Cardiac septum (tissue), 1 donor: Measurements from ENCODE around the gene MTF1. TPM values are rescaled to one million over a fixed set of nuclear protein-coding genes. Genes with fewer than 3 reads are reported as not detected.

ENCODE experiments used
- DNase-seq: peaks from one replicate; pipeline ENCODE4 v3.0.0-alpha.2; 2020; ENCODE audit warnings: low spot score
- intact Hi-C: fragments of 100-400 bp; cut with DNase I; formaldehyde crosslinking; loops from one replicate; pipeline ENCODE4 v1.14.0; 2022
- total RNA-seq: library from RNA; stranded (reverse); fragmentation: NEBNext Ultra II Directional; extraction: Animal tissue kit (Norgen Biotek cat#: 25700); gene quantifications from one replicate; pipeline ENCODE4 v1.2.1, GENCODE V29; 2021
- donor health status: DM: no; HTN: no; CAD: no.

The MTF1 gene
- total RNA-seq, 1 donor from 2014 or later: 16.0 TPM

DNA sequence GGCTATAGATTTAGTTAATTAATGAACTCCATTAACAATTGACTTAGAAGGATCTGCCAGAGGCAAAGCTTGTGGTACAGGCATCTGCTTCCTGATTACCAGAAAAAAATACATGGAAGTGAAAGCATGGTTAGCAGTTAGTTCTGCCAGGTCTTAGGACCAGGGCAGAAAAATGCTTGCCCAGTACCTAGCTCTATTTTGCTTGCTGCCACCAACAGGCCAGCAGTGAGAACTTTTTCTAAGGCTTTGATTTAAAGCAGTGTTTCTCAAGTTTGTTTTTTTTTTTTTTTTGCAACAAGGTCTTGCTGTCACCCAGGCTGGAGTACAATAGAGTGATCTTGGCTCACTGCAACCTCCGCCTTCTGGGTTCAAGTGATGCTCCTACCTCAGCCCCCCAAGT lies 16.4 kb upstream of the MTF1 start:
- DNase-seq: no peak
- intact Hi-C loops: no loop called here

DNA sequence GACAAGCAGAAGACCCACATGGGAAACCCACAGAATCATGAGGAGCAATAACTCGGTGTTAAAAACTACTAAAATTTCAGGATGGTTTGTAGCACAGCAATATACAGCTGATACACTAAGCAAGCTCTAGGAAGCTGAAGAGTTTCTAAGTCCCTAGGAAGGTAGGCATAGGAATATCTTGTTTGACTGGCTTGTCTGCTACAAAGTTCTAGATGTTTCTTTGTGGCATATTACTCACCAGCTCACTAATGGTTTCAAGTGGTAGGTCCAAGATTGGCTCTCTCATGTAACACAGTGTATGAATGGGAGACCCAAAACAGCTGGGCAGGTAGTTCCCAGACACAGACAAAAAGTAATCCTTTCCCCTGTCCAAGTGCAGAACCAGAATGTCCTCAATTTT lies 13.3 kb upstream of the MTF1 start:
- intact Hi-C loops: no loop called here
- DNase-seq: no peak

DNA sequence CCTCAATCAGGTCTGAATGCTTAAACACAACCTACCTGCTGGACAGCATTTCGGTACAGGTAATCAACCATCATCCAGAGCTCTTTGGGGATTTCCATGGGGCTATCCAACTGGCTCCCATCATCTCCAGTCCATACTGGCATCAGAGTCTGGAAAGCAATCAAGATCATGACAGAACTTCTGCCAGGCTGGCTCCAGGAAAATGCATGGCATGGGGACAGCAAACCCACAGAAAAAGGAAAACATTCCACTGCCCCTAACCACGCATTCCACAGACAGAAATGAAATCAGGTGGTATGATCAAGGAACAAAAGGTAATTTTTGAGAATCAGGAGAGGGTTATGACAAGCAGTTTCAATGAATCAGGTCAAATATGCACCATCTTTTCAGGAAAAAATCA lies 9.1 kb upstream of the MTF1 start:
- intact Hi-C loops: no loop called here
- DNase-seq: no peak

DNA sequence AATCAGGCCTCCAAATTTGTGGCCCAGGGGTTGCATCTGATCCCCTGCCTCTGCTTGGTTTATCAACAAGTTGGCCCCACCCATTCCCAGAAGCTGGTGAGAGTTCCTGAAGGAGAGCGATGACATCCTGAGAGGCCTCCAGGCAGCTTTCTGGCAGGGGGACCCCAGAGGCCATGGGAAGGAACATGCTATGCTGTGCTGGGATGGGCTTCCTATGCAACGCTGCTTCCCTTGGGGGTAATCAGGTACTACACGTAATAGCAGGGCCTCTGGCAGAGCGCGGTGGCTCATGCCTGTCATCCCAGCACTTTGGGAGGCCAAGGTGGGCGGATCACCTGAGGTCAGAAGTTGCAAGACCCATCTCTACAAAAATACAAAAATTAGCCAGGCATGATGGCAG lies 8.4 kb upstream of the MTF1 start:
- intact Hi-C loops: no loop called here
- no peak for DNase-seq

DNA sequence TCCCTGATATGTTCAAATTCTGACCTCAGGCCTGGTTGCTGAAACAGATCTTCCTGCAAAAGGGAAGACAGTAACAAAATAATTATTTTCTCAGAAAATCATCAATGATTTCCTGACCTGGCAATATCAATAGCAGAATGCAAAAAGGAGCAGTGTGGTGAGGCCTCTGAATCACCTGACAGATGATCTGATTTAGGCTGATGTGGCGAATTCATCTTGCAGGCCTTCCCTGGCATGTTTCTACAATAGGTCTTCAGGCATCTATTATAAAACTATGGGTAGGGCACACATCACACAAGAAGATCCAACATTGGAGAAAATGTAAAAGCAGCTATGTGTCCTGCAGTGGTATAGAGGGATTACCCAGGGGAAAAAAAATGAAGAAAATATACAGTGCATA lies 7.1 kb upstream of the MTF1 start:
- no peak for DNase-seq
- intact Hi-C loops: no loop called here

DNA sequence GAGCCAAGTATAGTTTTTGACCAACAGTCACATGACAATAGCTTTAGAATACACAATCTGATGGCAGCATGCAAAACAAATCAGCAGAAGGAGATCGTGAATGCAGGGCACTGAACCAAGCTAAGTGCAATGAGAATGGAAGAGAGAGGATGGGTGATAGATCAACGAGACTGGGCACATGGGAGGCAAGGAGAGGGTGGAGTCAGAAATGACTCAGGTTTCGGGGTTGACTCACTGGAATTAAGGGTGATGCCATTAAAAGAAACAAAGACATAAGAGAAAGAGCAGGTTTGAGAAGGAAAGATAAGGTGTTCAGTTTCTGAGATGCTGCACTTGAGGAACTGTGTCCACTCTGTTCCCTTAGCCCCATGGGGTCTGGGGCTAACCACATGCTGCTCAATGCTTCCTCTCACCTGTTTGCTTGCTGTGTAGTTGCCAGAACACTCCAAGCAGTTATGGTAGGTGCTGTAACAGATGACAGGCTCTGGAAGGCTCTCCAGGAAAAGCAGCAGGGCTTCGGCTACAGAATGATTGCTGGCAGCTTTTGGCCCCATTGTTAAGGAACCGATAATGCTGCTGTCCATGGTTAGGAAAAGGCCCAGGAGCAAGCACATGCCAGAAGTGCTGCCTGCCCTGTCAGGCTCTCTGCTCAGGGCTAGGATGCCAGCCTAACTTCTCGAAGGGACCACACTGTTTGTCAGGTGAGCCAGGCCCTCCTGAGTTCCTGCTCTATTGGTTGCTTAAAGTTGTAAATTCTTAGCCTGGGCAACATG lies 6.1 kb upstream of the MTF1 start:
- intact Hi-C loops: no loop called here
- DNase-seq: no peak

DNA sequence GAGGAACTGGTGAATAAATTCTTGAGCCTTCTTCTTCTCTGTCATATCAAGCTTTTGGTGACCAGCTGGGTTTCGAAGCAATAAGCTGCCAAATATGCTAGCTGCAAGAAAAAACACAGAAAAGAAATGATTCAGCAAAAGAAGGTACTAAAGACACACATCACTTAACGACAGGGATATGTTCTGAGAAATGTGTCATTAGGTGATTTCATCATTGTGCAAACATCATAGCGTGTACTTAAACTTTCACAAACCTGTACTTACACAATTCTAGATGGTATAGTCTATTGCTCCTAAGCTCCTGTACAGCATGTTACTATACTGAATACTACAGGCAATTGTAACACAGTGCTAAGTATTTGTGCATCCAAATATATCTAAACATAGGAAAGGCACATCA lies 2.9 kb upstream of the MTF1 start:
- intact Hi-C loops: no loop called here
- no peak for DNase-seq

DNA sequence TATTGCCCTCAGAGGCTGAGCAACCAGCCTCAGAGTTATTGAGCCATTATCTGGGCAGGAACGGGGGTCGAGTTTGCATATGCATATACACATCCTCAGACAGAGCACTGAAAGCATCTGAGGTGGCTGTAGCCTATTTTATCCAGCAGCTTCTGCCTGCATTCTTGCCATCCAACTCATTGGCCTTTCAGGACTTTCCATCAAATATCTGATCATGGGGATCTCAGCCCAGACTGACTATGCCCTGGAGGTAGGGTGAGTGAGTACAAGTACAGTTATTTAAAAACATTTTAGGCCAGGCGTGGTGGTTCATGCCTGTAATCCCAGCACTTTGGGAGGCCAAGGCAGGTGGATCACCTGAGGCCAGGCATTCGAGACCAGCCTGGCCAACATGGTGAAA lies 1.8 kb upstream of the MTF1 start:
- intact Hi-C loops: no loop called here
- no peak for DNase-seq

DNA sequence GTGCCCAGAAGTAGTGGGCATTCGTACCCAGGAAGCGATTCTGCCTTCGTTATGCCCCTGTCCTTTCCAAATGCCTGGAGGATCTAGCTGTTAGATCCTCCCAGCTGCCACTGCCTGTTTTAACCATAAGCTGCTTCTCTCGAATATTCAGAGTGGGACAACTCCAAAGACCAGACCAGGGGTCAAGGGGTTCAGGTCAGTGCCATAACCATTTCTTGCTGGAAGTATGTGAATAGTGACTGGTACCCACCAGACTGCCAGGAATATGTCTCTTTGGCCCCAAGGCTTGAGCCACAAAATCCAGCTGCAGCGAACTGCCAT lies 914 bp upstream of the MTF1 start:
- no peak for DNase-seq
- intact Hi-C loops: no loop called here

DNA sequence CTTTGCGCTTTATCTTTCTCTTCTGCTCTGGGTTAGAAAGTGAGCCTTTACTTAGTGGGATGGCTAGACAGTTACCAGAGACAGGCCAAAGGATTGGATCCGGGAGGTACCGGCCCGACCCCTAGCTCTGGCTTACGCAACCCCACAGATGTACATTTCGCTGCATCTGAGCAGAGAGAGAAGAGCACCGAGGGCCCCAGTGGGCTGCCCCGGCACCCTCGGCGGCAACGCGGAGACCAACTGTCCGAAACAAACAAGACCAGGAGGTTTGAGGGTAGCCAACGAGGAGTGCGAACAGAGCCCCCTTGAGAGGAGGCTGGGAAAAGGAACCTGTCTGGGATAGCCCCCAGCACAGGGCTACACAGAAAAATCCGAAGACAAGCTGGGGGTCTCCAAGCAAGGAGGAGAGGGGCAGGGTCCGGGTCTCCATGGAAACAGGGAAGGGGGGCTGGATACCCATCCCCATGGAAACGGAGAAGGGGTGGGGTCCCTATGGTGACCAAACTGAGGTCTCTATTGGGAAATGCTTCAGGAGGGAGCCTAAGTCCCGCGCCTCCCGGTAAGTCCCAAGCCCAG lies 373 bp downstream of the MTF1 start:
- no peak for DNase-seq
- intact Hi-C loops: loop anchor here (2.0 to 5.0 kb wide), 3 partner anchors 52 to 168 kb away; partner anchors contain the start of genes C1orf122 and YRDC

DNA sequence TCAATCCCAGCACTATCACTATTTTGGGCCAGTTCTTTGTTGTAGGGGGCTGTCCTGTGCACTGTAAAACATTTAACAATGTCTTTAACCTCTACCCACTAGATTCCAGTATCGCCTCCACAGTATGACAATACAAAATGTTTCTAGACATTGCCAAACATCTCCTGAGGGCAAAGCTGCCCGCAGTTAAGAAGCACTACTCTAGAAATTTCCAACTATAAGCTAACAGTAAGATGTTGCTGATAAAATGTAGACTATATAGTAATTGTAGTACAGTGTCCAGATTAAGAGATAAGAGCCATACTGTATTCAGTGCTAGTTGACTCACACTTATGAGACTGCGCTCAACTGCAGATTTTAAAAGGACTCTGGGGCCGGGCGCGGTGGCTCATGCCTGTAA lies 5.0 kb downstream of the MTF1 start:
- no peak for DNase-seq
- intact Hi-C loops: no loop called here

DNA sequence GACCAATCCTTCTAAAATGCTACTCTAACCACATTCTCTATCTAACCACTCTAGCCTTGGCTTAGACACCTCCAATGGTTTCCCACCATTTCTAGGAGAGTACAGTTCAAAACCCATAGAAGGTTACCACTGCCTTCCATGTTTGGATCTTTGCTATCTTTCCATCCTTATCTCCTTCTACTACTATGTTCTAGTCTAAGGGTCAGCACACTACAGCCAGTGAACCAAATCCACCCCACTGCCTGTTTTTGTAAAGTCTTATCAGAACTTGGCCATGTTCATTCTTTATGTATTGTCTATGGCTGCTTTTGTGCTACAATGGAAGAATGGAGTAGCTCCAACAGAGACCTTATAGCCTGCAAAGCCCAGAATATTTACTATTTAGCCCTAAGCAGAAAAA lies 6.2 kb downstream of the MTF1 start:
- DNase-seq: no peak
- intact Hi-C loops: no loop called here

DNA sequence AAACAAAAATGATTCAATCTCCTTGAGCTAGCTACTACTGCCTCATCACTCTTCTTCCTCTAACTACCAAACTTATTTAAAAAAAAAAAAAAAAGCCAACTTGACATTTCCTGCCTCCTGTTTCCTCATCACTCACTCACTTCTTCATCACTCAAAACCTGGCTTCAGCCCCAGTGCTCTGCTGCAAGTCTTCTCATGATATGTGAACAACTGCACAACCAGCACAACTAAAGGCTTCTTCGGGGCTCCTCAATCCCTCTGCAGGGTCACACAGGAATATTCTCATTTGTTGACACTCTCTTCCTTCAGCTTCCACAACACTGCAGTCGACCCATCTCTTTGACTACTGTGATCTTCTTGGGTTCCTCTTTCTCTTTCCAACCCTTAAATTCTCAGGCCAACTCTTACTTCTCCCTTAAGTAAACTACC lies 7.6 kb downstream of the MTF1 start:
- intact Hi-C loops: no loop called here
- no peak for DNase-seq

DNA sequence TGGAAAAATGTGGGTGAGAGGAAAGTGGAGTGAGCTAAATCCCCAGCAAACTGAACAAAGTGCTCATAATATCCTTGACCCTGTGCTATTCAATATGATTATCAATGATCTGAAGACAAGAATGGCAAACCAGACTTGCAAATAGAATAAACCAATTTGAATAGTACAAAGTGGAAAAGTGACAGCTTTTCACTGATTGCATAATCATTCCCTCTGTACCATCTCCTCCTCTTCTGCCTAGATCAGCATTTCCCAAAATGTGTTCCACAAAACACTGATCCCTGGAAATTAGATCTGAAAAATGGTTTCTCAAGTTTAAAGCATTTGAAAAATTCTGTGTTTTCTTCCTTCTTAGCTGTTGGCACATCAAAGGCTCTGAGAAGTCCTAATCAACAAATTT lies 8.1 kb downstream of the MTF1 start:
- DNase-seq: no peak
- intact Hi-C loops: no loop called here

DNA sequence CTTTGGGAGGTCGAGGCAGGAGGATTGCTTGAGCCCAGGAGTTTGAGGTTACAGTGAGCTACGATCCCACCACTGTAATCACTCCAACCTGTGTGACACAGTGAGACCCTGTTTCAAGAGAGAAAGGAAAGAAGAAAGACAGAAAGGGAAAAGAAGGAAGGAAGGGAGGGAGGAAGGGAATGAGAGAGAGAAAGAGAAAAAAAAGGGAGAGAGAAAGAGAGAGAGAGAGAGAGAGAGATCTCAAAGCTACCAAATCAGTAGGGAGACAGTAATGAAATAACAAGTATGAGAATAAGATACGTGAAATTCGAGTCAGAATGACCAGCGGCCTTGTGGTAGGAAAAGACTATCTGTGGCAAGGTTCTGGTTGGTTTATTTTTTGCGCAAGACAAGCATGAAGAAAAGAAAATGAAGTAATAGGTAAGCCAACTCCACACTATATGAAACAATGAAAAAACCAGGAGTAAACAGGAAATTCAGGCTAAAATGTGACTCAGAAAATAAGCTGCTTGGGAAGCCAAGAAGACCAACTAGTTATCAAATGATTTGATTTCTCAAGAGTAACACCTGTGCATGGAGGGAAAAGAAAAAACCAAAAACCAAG lies 8.9 kb downstream of the MTF1 start:
- no peak for DNase-seq
- intact Hi-C loops: no loop called here

DNA sequence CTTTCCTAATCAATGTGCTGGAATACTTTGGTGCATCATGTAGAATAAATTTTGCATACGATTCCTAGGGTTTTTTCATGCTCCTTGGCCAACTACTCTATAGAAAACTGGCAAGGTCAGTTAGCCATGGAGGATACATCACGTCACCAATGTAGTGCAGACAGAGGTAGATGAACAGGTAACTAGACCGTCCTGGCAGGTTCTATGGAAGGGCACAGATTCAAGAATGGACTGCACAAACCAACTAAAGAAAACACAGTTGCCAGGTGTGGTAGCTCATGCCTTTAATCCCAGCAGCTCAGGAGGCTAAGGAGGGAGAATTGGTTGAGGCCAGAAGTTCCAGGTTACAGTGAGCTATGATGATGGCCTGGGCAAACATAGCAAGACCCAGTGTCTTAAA lies 9.9 kb downstream of the MTF1 start:
- intact Hi-C loops: no loop called here
- no peak for DNase-seq

DNA sequence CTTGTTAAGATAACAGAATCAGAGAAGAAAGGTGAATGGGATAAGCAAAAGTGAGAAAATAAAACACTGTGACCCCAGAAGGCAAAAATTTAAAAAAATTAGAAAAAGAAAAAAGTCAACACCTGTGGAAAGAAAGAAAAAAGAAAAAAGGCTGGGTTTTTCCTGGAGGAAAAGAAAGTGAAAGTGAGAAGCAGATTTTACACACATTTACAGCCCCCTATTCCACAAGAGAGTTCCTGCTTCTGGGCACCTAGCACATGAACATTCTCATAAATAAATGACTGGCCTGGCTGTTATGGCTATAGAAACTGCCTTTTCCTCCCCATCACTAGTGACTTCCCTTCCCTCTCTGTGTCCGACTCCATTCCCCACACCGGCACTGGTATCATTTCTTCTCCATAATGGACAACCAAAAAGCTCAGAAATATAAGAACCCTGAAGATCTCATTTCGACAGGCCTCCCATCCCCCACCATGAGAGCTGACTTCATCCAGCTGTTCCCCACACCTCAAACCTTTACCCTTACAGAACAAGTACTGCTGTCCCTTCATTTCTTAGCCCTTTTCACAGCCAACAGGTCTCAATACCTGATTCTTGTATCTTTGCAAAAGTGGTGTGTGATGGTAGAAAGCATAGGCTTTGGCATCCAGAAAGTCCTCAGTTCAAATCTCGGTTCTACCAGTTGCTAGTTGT lies 12.6 kb downstream of the MTF1 start:
- intact Hi-C loops: no loop called here
- no peak for DNase-seq

DNA sequence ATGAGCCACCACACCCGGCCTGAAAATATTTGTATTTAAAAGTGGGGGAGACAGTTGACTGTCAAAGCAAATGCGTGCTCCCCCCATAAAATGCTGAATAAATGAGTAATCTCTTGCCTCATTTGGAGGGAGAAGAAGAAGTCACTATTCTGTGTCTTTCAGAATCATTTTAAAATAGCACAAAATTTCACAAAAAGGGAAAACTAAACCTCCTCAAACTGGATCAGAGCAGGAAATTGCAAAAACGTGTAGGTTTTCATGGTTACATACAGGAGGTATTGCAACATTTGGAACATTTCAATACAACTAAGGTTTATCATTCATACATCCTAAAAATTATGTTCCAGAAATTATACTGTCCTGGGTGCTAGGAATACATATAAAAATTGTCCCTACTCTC lies 13.6 kb downstream of the MTF1 start:
- no peak for DNase-seq
- intact Hi-C loops: no loop called here

DNA sequence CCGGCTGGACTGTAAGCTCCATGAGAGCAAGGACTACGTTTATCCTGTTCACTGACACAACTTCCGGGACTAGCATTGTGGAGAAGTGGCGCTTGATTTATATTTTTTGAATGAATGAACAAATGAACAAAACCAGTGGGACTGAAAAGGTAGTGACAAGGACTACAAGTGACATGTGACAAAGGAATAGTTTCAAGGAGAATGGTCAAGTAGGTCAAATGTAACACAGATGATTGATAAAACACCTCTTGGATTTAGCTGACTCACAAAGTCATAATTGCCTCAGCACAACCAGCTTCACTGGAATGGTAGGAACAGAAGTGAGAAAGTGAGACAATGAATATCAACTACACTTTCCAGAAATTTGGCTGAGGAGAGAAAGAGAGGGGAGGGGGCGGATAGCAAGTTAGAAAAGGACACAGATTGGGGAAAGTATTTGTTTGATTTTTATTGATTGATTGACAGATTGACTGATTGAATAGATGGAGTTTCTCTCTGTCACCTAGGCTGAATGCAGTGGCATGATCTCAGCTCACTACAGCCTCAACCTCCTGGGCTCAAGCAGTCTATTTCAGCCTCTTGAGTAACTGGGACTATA lies 14.2 kb downstream of the MTF1 start:
- DNase-seq: no peak
- intact Hi-C loops: no loop called here

DNA sequence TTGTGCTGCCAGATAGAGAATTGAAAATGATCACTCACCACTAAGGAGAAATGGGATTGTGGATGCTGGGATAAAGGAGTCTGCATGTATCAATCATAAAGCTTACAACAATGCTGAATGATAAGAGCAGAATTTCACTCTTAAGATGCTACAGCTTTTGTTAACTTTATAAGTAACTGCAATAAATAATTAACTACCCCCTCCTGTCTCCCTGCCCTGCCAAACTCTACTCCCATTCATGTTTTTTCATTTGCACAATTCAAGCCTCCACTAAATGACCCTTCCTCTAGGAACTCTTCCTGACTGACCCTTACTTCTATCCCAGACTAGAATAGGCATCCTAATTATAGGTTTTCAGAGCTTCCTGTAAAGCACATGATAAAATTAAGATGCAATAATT lies 14.9 kb downstream of the MTF1 start:
- no peak for DNase-seq
- intact Hi-C loops: no loop called here

DNA sequence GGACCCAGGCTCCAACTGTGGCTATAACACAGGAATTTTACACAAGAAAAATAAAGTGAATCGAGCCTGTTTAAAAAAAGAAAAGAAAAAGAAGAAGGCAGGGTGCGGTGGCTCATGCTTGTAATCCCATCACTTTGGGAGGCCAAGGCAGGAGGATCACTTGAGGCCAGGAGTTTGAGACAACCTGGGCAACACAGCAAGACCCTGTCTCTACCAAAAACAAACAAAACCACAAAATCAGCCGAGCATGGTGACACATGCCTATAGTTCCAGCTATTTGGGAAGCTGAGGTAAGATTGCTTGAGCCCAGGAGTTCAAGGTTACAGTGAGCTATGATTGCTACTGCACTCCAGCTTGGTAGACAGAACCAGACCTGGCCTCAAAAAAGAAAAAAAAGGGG lies 17.7 kb downstream of the MTF1 start:
- no peak for DNase-seq
- intact Hi-C loops: no loop called here
